ENCODE data around the gene SLC38A4.
A peak's percentile ranks its signal among the peaks of the same experiment; 100 is the strongest.
"Not testable (repeated sequence)": the region's sequence is repeated elsewhere in the genome, so short reads cannot be mapped to it uniquely, and the experiment has no call there.

SLC38A4 gene, protein sequence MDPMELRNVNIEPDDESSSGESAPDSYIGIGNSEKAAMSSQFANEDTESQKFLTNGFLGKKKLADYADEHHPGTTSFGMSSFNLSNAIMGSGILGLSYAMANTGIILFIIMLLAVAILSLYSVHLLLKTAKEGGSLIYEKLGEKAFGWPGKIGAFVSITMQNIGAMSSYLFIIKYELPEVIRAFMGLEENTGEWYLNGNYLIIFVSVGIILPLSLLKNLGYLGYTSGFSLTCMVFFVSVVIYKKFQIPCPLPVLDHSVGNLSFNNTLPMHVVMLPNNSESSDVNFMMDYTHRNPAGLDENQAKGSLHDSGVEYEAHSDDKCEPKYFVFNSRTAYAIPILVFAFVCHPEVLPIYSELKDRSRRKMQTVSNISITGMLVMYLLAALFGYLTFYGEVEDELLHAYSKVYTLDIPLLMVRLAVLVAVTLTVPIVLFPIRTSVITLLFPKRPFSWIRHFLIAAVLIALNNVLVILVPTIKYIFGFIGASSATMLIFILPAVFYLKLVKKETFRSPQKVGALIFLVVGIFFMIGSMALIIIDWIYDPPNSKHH

DNA sequence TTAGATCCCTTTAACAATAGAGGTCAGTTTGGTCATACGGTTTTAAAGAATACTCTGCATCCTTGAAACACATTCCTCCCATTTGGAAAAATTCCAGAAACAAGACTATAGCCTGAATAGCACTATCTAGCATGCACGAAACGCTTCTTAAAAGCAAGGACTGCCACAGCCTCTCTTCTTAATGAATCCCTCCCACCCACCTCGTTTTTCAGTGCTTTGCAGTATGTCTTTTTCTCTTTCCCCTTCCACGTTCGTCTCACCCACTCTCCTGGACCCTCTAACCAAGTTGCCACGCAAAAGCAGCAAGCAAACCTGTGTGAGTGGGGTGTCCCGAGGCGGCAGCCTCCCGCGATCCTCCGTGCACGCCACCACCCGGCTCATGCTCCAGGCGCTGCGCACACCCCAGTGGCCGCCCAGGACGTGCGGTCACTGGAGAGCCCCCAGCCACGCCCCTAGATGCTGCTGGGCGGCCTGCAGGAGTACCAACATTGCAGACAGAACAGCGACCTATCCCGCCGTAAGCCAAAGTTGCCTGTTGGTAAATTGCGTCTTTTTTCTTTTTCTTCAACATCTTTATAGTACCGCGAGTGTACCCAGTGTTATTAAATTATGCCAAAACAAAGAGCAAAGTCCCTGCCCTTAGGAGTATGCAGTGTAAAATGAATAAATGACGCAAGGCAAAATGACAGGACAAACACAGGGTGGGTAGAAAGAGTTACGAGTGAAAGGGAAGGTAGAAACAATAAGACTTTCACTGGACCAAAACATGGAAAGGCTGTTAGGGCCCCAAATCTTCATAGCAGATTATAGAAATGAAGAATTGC, at the start of gene SLC38A4:
Gene SLC38A4, minus strand, starts transcription at position 407 of the 824 bp plus-strand sequence. CDS start 32,926 bp downstream, outside the sequence.
- DNase-seq (ENCODE audit: low spot score) = peak; percentile 50

DNA sequence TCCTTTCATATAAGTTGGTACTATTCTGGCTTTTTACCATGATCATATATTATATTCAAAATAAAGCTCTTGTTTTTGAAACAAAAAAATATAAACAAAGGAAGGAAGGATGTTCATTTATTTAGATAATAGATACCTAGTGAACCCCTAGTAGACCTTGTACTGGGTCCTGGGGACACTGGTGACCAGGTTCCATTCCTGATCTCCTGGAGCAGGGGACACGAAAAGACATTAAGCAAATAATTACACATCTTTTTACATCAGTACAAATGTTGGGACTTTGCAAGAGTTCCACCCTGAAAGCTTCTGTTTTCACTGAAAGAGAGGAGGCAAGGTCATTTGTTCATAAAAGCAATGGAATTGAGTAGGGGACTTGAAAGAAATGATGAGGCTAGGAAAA, 49.3 kb upstream of the SLC38A4 start:
- no peak for DNase-seq (ENCODE audit: low spot score)

DNA sequence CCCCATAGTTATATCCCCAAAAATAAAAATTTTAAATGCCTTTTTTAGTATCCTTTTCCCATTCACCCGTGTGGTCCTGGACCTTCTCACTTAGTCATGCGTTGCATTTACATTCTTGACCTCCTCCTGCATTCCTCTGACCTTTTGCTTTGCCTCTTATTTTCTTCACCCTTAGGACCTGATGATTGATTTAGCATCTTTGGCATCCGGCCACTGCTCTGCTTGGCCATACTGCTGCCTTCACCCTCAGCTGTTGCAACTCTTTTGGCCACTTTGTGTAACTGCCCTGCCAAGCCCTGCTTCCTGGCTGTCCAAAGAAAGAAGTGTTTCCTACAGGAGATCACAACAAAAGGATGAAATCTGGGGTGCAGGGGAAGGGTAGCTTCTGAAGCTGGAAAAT, 48.8 kb upstream of the SLC38A4 start:
- DNase-seq (ENCODE audit: low spot score) = peak; percentile 17

DNA sequence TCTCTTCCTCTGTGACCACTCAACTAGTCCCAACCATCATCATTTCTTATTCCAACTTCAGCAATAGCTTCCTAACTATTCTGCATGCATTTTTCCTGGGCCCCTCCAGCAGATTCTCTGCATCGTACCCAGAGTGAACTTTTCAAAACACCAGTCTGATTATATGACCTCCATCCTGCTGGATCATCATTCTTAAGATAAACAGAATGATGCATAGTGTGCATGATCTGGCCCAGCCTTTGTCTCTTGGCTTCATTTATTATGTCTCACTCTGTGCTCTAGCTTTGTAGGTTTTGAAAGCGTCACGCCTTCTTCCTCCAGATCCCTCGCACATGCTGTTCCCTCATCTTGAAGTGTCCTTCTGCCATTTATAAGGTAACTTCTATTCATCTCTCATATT, 46.3 kb upstream of the SLC38A4 start:
- DNase-seq (ENCODE audit: low spot score) = no peak

DNA sequence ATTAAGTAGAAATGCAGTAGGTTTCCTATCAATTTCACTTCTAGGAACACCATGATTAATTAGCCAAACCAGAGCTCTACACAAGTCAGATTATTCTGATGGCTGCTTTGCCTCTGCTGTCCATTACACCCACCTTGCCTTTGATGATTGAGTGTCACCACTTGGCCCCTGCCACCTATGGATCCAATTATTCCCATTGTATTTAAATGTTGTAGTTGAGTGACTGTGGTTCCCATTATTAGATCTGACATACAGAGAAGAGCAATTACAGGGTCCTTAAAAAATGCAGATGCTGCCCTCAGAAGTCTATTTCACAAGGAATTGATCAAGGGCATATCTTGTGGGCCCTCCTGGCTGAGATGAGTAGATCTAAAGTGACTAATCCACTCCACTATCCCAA, 39.5 kb upstream of the SLC38A4 start:
- no peak for DNase-seq (ENCODE audit: low spot score)

DNA sequence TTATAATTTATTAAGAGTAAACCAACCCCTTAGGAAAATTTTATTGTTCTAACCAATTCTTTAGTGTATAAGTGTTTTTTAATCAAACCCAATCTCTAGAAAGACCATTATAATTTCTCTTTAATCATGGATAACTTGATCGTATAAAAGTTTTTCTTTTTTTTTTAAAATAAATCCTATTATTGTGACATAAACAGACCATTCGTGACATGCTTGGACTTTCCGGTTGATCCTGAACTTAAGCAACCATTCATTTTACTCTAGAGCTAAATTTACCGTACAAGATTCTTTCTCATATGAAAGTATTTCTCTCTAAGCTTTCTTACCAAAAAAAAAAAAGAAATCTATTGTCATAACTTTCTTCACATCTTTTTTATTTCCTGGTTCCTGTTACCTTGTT, 32.6 kb upstream of the SLC38A4 start:
- no peak for DNase-seq (ENCODE audit: low spot score)

DNA sequence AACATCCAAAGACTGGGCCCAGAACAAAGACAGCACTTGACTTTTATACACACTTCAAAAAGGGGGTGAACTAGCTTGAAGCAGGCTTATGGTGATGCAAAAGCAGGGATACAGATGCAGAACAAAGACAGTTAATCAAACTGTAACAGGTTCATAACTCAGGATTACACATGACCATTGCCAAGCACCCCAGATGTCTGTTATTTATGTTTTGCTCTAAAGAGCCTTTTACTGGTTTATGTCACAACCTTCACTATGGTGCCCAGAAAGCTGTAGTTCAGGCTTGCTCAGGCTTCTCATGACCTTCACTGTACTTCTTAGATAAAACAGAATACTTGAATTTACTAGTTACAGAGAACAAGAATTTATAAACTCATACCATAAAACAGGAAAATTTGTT, 31.7 kb upstream of the SLC38A4 start:
- no peak for DNase-seq (ENCODE audit: low spot score)

DNA sequence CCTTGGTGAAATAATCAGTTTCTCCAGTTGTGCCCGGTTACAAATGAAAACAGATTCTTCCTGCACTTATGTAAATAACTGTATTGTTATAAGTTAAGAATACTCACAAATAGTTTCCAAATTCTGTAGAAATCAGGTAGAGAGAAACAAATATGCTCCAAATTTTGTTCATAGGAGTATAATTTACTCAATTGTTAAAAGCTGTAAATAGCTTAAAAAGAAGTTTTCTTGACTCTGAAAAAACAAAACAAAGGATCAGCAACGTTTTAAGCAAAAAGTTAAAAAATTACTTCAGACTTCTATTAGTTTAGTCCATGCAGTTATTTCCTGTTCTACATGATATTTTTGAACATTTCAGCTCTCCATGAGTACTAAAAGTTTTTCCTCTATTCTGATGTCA, 30.0 kb upstream of the SLC38A4 start:
- no peak for DNase-seq (ENCODE audit: low spot score)

DNA sequence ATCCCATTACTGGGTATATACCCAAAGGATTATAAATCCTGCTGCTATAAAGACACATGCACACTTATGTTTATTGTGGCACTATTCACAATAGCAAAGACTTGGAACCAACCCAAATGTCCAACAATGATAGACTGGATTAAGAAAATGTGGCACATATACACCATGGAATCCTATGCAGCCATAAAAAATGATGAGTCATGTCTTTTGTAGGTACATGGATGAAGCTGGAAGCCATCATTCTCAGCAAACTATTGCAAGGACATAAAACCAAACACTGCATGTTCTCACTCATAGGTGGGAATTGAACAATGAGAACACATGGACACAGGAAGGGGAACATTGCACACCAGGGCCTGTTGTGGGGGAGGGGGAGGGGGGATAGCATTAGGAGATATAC, 28.4 kb upstream of the SLC38A4 start:
- DNase-seq (ENCODE audit: low spot score) = not testable (repeated sequence)

DNA sequence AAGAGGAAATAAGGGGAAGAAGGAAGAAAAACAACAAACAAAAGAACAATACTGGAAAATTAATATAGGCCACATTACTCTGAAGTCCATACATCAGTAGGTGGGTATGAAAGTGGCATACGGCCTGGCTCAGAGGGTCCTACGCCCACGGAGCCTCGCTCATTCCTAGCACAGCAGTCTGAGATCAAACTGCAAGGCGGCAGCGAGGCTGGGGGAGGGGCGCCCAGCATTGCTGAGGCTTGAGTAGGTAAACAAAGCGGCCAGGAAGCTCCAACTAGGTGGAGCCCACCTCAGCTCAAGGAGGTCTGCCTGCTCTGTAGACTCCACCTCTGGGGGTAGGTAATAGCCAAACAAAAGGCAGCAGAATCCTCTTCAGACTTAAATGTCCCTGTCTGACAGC, 23.0 kb upstream of the SLC38A4 start:
- DNase-seq (ENCODE audit: low spot score) = not testable (repeated sequence)

DNA sequence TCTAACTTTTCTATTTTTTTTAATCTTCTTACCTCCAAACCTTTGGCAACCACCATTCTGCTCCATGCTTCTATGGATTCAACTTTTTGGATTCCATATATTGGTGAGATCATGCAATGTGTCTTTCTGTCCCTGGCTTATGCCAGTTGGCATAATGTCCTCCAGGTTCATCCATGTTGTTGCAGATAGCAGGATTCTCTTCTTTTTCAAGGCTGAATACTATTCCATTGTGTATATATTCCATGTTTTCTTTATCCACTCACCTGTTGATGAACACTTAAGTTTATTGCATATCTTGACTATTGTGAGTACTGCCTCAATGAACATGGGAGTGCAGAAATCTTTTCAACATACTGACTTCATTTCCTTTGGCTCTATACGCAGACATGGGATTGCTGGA, 21.2 kb upstream of the SLC38A4 start:
- DNase-seq (ENCODE audit: low spot score) = no peak

DNA sequence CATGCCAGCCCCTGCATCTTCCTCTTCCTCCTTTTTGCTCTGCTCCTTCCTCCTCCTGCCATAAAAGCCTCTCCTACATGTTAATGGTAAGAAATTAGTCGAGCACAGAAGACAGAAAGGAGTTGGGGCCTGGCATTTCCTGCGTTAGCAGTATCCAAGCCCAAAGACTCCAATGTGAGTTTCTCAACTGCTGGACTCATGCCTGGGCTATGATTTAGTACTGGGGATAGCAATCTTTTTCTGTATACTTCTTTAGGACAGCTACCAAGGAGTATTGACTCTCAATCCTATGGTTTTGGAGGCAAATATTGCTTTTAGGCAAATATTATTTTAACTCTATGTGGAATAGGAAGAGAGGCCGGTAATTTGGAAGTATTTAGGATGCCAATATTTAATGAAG, 18.0 kb upstream of the SLC38A4 start:
- DNase-seq (ENCODE audit: low spot score) = peak; percentile 51

DNA sequence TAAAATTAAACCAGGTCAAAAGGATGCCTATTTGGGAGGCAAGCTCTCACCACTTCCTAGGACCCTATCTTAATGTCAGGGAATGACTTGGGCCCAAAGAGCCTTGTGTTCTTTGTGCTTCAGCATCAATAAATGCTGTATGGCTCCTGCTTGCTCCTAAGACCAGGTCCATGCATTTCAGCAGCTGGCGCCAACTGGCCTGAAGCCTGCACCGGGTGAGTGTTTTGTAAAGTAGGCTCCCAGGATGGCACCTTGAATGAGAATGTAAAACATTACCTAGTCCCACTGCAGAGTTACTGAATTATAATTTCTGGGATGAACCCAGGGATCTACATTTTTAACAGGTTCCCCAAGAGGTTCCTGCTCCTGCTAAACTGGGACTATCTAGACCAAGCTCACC, 16.1 kb upstream of the SLC38A4 start:
- DNase-seq (ENCODE audit: low spot score) = no peak

DNA sequence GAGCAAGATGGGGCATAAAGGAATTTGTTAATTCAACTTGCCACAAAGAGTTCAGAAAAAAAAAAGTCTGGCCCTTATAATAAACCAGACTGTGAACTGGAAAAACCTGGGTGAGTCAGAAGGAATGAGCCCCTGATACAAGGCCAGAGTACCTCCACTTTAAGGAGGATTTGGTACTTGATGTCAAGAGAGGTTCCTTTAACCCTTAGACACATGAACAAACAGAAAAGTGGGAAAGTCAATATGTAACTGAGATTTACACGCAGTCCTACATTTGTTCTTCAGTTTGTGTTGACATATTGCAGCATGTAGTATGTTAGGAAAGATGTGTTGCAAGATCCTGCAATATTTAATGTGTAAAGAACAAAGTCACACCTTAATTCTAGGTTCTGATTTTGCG, 14.2 kb upstream of the SLC38A4 start:
- no peak for DNase-seq (ENCODE audit: low spot score)

DNA sequence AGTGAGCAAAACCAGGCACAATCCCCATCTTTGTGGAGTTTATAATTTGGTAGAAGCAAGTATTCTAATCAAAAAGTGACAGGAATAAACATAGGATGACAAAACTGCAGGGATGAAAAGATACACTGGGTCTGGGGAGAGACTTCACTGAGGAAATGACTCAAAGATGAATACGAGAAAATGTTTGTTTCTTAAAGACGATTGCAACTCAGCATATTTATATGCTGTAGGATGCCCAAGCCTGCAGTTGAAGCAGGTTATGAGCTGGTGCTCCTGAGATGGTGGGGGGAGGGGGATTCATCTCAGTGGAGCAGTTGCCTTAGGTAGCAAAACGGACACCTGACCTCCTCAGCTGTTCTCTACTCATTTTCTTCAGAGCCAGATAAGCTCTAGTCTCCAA, 13.4 kb upstream of the SLC38A4 start:
- DNase-seq (ENCODE audit: low spot score) = no peak

DNA sequence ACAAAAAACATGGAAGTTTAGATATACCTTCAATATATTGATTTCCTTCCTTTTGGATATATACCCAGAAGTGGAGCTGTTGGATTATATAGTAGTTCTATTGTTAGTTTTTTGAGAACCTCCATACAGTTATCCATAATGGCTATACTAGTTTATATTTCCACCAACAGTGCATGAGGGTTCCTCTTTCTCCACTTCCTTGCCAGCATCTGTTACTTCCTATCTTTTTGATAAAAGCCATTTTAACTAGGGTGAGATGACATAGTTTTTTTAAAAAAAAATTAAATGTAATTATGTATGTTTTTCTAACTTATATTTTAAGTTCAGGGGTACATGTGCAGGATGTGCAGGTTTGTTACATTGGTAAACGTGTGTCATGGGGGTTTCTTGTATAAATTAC, 10.0 kb upstream of the SLC38A4 start:
- no peak for DNase-seq (ENCODE audit: low spot score)

DNA sequence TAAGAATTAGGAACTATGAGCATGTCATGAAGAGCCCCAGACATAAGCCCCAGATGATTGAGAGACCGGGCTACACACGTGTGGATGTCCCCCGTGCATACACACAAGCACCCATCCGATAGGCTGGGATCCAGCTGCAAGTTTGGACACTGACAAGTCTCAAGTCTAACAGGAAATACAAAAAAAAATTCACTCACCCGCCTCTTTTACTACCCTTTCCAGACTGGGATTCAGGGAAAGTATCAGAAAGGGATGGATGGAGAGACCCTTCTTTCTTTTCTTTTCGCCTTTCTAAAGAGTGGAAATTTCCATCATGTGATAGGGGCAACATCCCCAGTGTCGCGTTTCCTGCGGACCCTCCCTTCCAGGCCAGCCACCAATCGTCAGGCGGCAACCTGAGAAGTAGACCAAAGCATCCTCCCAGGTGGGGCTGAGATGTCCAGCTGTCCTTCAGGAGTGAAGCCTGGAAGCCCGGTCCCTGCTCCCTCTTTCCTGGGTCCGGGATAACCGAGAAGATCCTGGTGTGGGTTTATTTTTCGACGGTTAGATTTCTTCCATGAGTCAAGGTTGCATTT, 6.4 kb upstream of the SLC38A4 start:
- no peak for DNase-seq (ENCODE audit: low spot score)

DNA sequence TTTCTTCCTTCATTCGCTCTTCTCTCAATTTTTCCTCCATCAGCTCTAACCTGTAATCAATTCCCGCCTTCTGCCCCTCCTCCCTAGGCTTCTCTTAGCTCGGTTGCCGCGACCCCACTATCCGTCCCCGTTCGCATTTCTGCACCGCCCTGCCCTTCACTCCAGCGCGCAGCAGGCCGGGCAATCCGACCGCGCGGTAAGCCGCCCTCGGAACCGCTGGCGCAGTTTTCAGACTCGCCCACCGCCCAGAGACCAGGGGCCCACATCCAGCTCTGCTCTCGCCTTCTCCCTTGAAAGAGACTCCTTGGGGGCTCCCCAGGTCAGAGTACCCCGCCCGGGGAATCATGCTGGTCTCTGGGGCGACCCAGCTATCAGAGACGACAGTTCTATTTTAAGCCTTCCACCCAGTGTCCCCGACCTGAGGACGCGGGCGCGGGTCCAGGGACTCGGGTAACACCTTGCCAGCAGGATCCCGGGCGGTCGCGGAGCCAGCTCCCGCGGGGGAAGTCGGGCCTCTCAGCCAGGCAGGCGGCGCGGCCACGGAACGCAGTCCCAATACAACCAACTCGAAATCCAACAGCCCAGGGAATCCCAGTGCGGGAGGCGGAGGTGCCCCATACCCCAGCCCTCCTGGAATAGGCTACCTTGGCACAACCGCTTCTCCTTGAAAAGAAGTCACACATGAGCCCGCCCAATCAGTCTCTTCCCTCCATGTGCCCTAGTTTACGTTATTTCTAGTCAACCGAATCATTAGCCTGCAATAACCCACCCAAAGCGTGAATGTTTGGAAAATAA, 5.7 kb upstream of the SLC38A4 start:
- DNase-seq (ENCODE audit: low spot score) = peak; percentile 17

DNA sequence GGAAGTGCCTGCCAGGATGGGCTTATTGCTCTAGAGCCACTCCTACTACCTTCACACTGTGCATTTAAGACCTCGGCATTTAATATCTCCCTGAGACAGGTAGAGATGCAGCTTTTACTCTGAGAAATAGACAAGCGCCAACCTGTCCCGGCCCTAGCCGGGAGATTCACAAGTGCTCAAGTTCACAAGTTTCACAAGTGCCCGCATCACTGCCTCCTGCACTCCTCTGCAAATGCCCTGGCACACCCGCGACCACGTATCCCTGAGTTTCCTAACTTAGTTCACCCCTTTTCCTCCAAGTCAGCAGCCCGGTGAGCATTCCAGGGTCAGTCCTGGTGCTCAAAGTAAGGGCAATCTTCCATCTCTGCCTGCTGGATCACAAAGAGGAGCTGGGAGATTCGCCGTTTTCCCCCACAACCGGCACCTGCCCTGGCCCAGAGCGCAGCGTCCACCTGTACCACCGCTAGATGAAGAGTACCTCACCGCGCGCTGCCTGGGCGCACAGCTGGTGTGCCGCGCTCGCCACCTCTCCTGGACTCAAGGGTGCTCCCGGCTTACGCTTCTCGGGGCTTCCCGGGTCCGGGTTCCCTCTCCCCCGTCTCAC, 5.0 kb upstream of the SLC38A4 start:
- DNase-seq (ENCODE audit: low spot score) = peak; percentile 10

DNA sequence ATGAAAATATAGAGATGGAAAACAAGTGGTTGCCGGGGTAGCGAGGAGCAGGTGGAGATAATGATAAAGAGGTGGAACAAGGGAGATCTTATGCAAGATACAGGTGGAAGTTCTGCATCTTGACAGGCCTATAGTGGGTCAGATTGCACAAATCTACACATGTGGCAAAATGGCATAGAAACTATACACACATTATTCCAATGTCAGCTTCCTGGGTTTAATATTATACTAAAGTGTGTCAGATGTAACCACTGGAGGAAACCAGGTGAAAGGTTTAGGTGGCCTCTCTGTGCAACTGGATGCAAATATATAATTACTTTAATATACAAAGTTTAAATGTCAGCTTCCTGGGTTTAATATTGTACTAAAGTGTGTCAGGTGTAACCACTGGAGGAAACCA, 1.1 kb downstream of the SLC38A4 start:
- DNase-seq (ENCODE audit: low spot score) = no peak

DNA sequence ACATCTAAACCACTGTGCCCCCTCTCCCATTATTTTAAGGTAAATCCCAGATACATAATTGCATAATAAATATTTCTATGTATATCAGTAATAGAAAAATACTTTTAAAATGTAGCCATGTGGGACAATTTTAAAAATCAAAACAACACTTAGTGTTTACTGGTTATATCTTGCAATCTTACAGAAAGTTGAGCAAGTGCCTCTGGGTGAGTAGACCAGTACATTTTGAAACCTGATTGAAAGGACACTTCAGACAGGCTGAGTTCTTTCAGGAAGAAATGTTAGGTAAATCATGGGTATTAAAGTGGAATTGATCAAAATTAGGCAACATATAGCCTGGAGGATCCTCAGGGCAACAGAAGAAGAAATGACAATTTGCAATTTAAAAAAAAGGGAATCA, 7.2 kb downstream of the SLC38A4 start:
- no peak for DNase-seq (ENCODE audit: low spot score)

Data from AG08395 (cell line).